ENCODE measurements around the gene NUP85. TPM values are rescaled to one million over a fixed set of nuclear protein-coding genes. Genes with fewer than 3 reads are reported as not detected.
"Not testable (repeated sequence)": the region's sequence is repeated elsewhere in the genome, so short reads cannot be mapped to it uniquely, and the experiment has no call there.

The NUP85 gene, protein sequence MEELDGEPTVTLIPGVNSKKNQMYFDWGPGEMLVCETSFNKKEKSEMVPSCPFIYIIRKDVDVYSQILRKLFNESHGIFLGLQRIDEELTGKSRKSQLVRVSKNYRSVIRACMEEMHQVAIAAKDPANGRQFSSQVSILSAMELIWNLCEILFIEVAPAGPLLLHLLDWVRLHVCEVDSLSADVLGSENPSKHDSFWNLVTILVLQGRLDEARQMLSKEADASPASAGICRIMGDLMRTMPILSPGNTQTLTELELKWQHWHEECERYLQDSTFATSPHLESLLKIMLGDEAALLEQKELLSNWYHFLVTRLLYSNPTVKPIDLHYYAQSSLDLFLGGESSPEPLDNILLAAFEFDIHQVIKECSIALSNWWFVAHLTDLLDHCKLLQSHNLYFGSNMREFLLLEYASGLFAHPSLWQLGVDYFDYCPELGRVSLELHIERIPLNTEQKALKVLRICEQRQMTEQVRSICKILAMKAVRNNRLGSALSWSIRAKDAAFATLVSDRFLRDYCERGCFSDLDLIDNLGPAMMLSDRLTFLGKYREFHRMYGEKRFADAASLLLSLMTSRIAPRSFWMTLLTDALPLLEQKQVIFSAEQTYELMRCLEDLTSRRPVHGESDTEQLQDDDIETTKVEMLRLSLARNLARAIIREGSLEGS
- total RNA-seq: 125 and 136 TPM in 2 replicates

GRCh38 chr17:75205037-75205792 lies at the start of gene NUP85:
Gene NUP85, plus strand, starts transcription at chr17:75205679. Its CDS starts 83 bp downstream, at chr17:75205762.
- intact Hi-C loops (cut with micrococcal nuclease): loop anchor here (1.0 to 5.0 kb wide), 3 partner anchors 22 to 138 kb away; partner anchors contain the start of genes GGA3, MRPS7 and SUMO2
- peaks cover 14% of the 10 kb centered on the region for H3K4me1 Mint-ChIP-seq
- no peaks in the 10 kb centered on the region for H3K27me3 Mint-ChIP-seq
- peak; percentile 98 for DNase-seq
- peaks cover 15% of the 10 kb centered on the region for H3K36me3 Mint-ChIP-seq (ENCODE audit: low read depth)
- H3K27ac Mint-ChIP-seq: peak within 1 kb of the TSS; percentile 99
- peak within 1 kb of the TSS; percentile 97 for H3K4me3 Mint-ChIP-seq
- H3K9me3 Mint-ChIP-seq: no peaks in the 10 kb centered on the region

DNA sequence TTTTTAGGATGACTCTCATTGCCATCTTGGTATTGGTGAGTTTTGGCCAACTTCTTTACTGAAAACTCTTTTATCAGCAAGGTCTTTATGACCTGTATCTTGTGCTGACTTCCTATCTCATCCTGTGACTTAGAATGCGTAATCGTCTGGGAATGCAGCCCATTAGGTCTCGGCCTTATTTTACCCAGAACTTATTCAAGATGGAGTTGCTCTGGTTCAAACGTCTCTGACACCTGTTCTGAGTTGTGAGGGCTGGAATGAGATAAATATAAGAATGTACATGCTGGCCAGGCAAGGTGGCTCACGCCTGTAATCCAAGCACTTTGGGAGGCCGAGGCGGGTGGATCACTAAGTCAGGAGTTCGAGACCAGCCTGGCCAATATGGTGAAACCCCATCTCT lies 47.0 kb upstream of the NUP85 start:
- Mint-ChIP-seq H3K4me1 (peaks cover 12% of the 10 kb centered on the region), H3K36me3 (ENCODE audit: low read depth) (peaks cover 16% of the 10 kb centered on the region)
- H3K4me3 Mint-ChIP-seq; H3K27me3 Mint-ChIP-seq; intact Hi-C loops (cut with micrococcal nuclease); DNase-seq; H3K27ac Mint-ChIP-seq; H3K9me3 Mint-ChIP-seq: not testable (repeated sequence)

- intact Hi-C loops (cut with micrococcal nuclease): no loop called here
- no peak for DNase-seq
- peak overlapping the region; percentile 53 for H3K27ac Mint-ChIP-seq
- H3K36me3 Mint-ChIP-seq (ENCODE audit: low read depth): peaks cover 23% of the 10 kb centered on the region
- H3K4me3 Mint-ChIP-seq: no peak overlapping the region
- peaks cover 14% of the 10 kb centered on the region for H3K4me1 Mint-ChIP-seq
- no peaks in the 10 kb centered on the region for H3K27me3 Mint-ChIP-seq
- H3K9me3 Mint-ChIP-seq: no peaks in the 10 kb centered on the region
Observed at GRCh38 chr17:75159196-75160031, 46.1 kb upstream of the NUP85 start.

DNA sequence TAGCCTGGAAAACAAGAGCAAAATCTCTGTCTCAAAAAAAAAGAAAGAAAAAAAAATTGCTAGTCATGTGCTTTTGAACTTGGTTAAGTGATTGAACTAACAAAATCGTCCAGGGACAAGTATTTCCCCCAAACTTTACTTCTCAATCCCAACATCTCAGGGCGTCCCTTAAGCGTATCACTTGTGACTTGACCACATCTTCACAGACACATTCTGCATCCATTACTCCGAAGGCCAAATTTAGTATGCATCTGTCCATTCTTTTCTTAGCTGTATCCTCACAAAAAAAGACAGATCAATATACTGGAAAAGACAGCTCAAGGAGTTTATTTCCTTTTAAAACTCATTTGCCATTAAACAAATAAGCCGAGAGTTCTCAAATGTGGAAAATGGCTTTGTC lies 45.3 kb upstream of the NUP85 start:
- Mint-ChIP-seq H3K4me1 (peaks cover 6% of the 10 kb centered on the region), H3K27me3 (no peaks in the 10 kb centered on the region), H3K36me3 (ENCODE audit: low read depth) (peaks cover 21% of the 10 kb centered on the region), H3K4me3 (no peak overlapping the region), H3K27ac (no peak overlapping the region), H3K9me3 (no peaks in the 10 kb centered on the region)
- intact Hi-C loops (cut with micrococcal nuclease): no loop called here
- DNase-seq: no peak

DNA sequence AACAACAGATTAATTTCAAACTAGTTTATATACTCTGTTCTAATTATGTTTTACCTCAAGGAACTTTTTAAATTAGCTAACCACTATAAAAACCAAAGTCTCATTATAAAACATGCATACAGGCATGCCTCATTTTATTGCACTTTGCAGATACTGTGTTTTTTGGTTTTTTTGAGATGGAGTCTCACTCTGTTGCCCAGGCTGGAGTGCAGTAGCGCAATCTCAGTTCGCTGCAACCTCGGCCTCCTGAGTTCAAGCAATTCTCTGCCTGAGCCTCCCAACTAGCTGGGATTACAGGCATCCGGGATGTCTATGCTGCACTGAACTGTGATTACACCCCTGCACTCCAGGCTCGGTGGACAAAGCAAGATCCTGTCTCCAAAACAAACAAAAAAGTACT lies 42.4 kb upstream of the NUP85 start:
- Mint-ChIP-seq H3K27me3 (no peaks in the 10 kb centered on the region), H3K36me3 (ENCODE audit: low read depth) (peaks cover 40% of the 10 kb centered on the region), H3K4me1 (peaks cover 2% of the 10 kb centered on the region), H3K27ac (no peak overlapping the region), H3K4me3 (no peak overlapping the region), H3K9me3 (no peaks in the 10 kb centered on the region)
- no peak for DNase-seq
- intact Hi-C loops (cut with micrococcal nuclease): no loop called here

DNA sequence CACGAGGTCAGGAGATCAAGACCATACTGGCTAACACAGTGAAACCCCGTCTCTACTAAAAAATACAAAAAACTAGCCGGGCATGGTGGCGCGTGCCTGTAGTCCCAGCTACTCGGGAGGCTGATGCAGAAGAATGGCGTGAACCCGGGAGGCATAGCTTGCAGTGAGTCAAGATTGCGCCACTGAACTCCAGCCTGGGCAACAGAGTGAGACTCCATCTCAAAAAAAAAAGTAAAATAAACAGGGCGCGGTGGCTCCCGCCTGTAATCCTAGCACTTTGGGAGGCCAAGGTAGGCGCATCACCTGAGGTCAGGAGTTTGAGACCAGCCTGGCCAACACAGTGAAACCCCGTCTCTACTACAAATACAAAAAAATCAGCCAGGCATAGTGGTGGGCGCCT lies 40.9 kb upstream of the NUP85 start:
- intact Hi-C loops (cut with micrococcal nuclease); H3K4me1 Mint-ChIP-seq: not testable (repeated sequence)
- H3K36me3 Mint-ChIP-seq (ENCODE audit: low read depth): peaks cover 40% of the 10 kb centered on the region

GRCh38 chr17:75168998-75169397 lies 36.5 kb upstream of the NUP85 start:
- DNase-seq: no peak
- peaks cover 12% of the 10 kb centered on the region for H3K4me1 Mint-ChIP-seq
- intact Hi-C loops (cut with micrococcal nuclease): no loop called here
- no peak overlapping the region for H3K27ac Mint-ChIP-seq
- H3K9me3 Mint-ChIP-seq: no peaks in the 10 kb centered on the region
- no peak overlapping the region for H3K4me3 Mint-ChIP-seq
- H3K36me3 Mint-ChIP-seq (ENCODE audit: low read depth): peaks cover 51% of the 10 kb centered on the region
- no peaks in the 10 kb centered on the region for H3K27me3 Mint-ChIP-seq

More for the DNA sequence above, 40.9 kb upstream of the NUP85 start:
- DNase-seq, H3K27ac Mint-ChIP-seq, H3K9me3 Mint-ChIP-seq, H3K27me3 Mint-ChIP-seq, H3K4me3 Mint-ChIP-seq: not testable (repeated sequence)

DNA sequence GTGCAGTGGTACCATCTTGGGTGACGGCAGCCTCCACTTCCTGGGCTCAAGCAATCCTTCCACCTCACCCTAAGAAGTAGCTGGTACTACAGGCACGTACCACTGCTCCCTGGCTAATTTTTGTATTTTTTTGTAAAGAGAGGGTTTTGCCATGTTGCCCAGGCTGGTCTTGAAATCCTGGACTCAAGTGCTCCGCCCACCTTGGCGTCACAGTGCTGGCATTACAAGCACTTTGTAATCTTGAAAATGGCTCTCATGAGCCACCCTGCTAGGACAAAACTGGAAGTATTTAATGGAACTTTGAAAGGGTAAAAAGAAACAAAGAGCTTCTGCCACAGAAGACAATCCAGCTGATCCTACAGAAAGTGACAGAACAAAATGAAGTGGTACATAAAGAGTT lies 32.0 kb upstream of the NUP85 start:
- Mint-ChIP-seq H3K9me3 (no peaks in the 10 kb centered on the region), H3K27ac (peak overlapping the region; percentile 12), H3K4me1 (peaks cover 17% of the 10 kb centered on the region), H3K4me3 (no peak overlapping the region), H3K27me3 (no peaks in the 10 kb centered on the region), H3K36me3 (ENCODE audit: low read depth) (peaks cover 53% of the 10 kb centered on the region)
- no peak for DNase-seq
- intact Hi-C loops (cut with micrococcal nuclease): no loop called here

GRCh38 chr17:75174996-75175395 lies 30.5 kb upstream of the NUP85 start:
- peaks cover 64% of the 10 kb centered on the region for H3K36me3 Mint-ChIP-seq (ENCODE audit: low read depth)
- H3K9me3 Mint-ChIP-seq: no peaks in the 10 kb centered on the region
- no peak overlapping the region for H3K27ac Mint-ChIP-seq
- no peak for DNase-seq
- H3K4me1 Mint-ChIP-seq: peaks cover 25% of the 10 kb centered on the region
- no peak overlapping the region for H3K4me3 Mint-ChIP-seq
- H3K27me3 Mint-ChIP-seq: no peaks in the 10 kb centered on the region
- intact Hi-C loops (cut with micrococcal nuclease): no loop called here

- Mint-ChIP-seq H3K27ac (peak overlapping the region; percentile 71), H3K9me3 (no peaks in the 10 kb centered on the region), H3K4me3 (no peak overlapping the region), H3K27me3 (no peaks in the 10 kb centered on the region), H3K36me3 (ENCODE audit: low read depth) (peaks cover 69% of the 10 kb centered on the region), H3K4me1 (peaks cover 37% of the 10 kb centered on the region)
- no peak for DNase-seq
- intact Hi-C loops (cut with micrococcal nuclease): no loop called here
Observed at GRCh38 chr17:75176625-75177024, 28.9 kb upstream of the NUP85 start.

DNA sequence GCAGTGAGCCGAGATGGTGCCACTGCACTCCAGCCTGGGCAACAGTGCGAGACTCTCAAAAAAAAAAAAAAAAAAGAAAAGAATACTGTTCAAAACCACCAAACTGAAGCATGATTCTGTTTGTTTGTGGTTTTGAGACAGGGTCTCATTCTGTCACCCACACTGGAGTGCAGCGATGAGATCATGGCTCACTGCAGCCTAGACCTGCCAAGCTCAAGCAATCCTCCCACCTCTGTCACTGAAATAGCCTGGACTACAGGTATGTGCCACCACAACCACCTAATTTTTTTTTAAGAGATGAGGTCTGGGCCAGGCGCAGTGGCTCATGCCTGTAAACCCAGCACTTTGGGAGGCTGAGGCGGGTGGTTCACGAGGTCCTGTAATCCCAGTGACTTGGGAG lies 27.0 kb upstream of the NUP85 start:
- H3K27ac Mint-ChIP-seq: peak overlapping the region; percentile 6
- intact Hi-C loops (cut with micrococcal nuclease): no loop called here

GRCh38 chr17:75181110-75181509 lies 24.4 kb upstream of the NUP85 start:
- peaks cover 39% of the 10 kb centered on the region for H3K36me3 Mint-ChIP-seq (ENCODE audit: low read depth)
- H3K4me3 Mint-ChIP-seq: peak overlapping the region; percentile 92
- H3K4me1 Mint-ChIP-seq: peaks cover 41% of the 10 kb centered on the region
- no peak for DNase-seq
- H3K27me3 Mint-ChIP-seq: no peaks in the 10 kb centered on the region
- H3K27ac Mint-ChIP-seq: peak overlapping the region; percentile 72
- H3K9me3 Mint-ChIP-seq: no peaks in the 10 kb centered on the region
- intact Hi-C loops (cut with micrococcal nuclease): loop anchor here (5.0 kb wide), 4 partner anchors 49 to 406 kb away; partner anchors contain the start of genes MYO15B and NT5C

More for the DNA sequence above, 27.0 kb upstream of the NUP85 start:
- no peaks in the 10 kb centered on the region for H3K9me3 Mint-ChIP-seq
- H3K27me3 Mint-ChIP-seq: no peaks in the 10 kb centered on the region
- H3K4me1 Mint-ChIP-seq: peaks cover 34% of the 10 kb centered on the region
- peaks cover 59% of the 10 kb centered on the region for H3K36me3 Mint-ChIP-seq (ENCODE audit: low read depth)
- no peak overlapping the region for H3K4me3 Mint-ChIP-seq
- no peak for DNase-seq

Measured in activated CD4-positive, alpha-beta T cell treated with anti-CD3 and anti-CD28 coated beads, Interleukin-2, amount 10 ng/mL, durations not matched to agents 24 days and 14 days (primary cell).